Hepatocyte (in vitro differentiated cells): ENCODE results near the gene WDR33.
"Not testable (repeated sequence)": the region's sequence is repeated elsewhere in the genome, so short reads cannot be mapped to it uniquely, and the experiment has no call there.

ENCODE experiments used
- CTCF ChIP-seq: fragments of 200-600 bp; sonication (generic); IDR thresholded peaks from 2 replicates; pipeline ENCODE4 v1.5.1; 2016; ENCODE audit warnings: antibody characterized with exemption, mild to moderate bottlenecking; ENCODE audit not compliant: poor library complexity
- EZH2 ChIP-seq: fragments of 200-600 bp; sonication (generic); IDR thresholded peaks from 2 replicates; pipeline ENCODE4 v1.6.1; 2016; ENCODE audit warnings: antibody characterized with exemption, mild to moderate bottlenecking, borderline replicate concordance
- EZH2phosphoT487 ChIP-seq: fragments of 200-600 bp; sonication (generic); IDR thresholded peaks from one replicate; pipeline ENCODE4 v1.6.1; 2018; ENCODE audit warnings: antibody characterized with exemption, mild to moderate bottlenecking, low read depth, moderate library complexity; ENCODE audit not compliant: unreplicated experiment, severe bottlenecking

- not testable (repeated sequence) for TF ChIP-seq CTCF, EZH2, EZH2phosphoT487
Observed at GRCh38 chr2:127770534-127770933, 40.4 kb downstream of the WDR33 start.
